ENCODE results near the gene NEBL. TPM values are rescaled to one million over a fixed set of nuclear protein-coding genes. Genes with fewer than 3 reads are reported as not detected.

Gene NEBL
- total RNA-seq, 2 experiments from 2014 or later, result 0.82 to 1.2 TPM

- no peaks in the 10 kb centered on the region for H3K36me3 Mint-ChIP-seq
- H3K9me3 Mint-ChIP-seq, result peaks cover 15% of the 10 kb centered on the region
- H3K27ac Mint-ChIP-seq, result no peak overlapping the region
- H3K4me1 Mint-ChIP-seq, result no peaks in the 10 kb centered on the region
- no peaks in the 10 kb centered on the region for H3K27me3 Mint-ChIP-seq
- no peak for DNase-seq
- no peak overlapping the region for H3K4me3 Mint-ChIP-seq
These were observed 151.3 kb downstream of the NEBL start for GRCh38 chr10:20745556-20746375.

GRCh38 chr10:20744821-20745220, 152.3 kb downstream of the NEBL start:
- no peak for DNase-seq
- H3K27me3 Mint-ChIP-seq, result no peaks in the 10 kb centered on the region
- peaks cover 8% of the 10 kb centered on the region for H3K9me3 Mint-ChIP-seq
- no peak overlapping the region for H3K27ac Mint-ChIP-seq
- no peaks in the 10 kb centered on the region for H3K36me3 Mint-ChIP-seq
- H3K4me3 Mint-ChIP-seq, result no peak overlapping the region
- no peaks in the 10 kb centered on the region for H3K4me1 Mint-ChIP-seq

- H3K9me3 Mint-ChIP-seq, result peaks cover 5% of the 10 kb centered on the region
- no peaks in the 10 kb centered on the region for H3K36me3 Mint-ChIP-seq
- no peak overlapping the region for H3K4me3 Mint-ChIP-seq
- no peaks in the 10 kb centered on the region for H3K27me3 Mint-ChIP-seq
- no peak for DNase-seq
- no peak overlapping the region for H3K27ac Mint-ChIP-seq
- H3K4me1 Mint-ChIP-seq, result no peaks in the 10 kb centered on the region
These were observed 153.2 kb downstream of the NEBL start for GRCh38 chr10:20743942-20744341.

GRCh38 chr10:20742737-20743541, 154.2 kb downstream of the NEBL start:
- Mint-ChIP-seq H3K27ac (no peak overlapping the region), H3K4me1 (no peaks in the 10 kb centered on the region), H3K27me3 (no peaks in the 10 kb centered on the region), H3K4me3 (no peak overlapping the region), H3K36me3 (no peaks in the 10 kb centered on the region), H3K9me3 (peaks cover 4% of the 10 kb centered on the region)
- DNase-seq, result no peak

- H3K27me3 Mint-ChIP-seq, result no peaks in the 10 kb centered on the region
These were observed 157.0 kb downstream of the NEBL start for GRCh38 chr10:20740120-20740519.

GRCh38 chr10:20737107-20737506, 160.0 kb downstream of the NEBL start:
- no peak for DNase-seq
- Mint-ChIP-seq H3K27ac (no peak overlapping the region), H3K4me1 (no peaks in the 10 kb centered on the region), H3K27me3 (no peaks in the 10 kb centered on the region), H3K36me3 (no peaks in the 10 kb centered on the region), H3K9me3 (peaks cover 4% of the 10 kb centered on the region), H3K4me3 (no peak overlapping the region)

More at GRCh38 chr10:20740120-20740519, 157.0 kb downstream of the NEBL start:
- DNase-seq, result no peak
- Mint-ChIP-seq H3K27ac (no peak overlapping the region), H3K9me3 (peaks cover 4% of the 10 kb centered on the region), H3K36me3 (no peaks in the 10 kb centered on the region), H3K4me3 (no peak overlapping the region), H3K4me1 (no peaks in the 10 kb centered on the region)

All from activated naive CD8-positive, alpha-beta T cell treated with anti-CD3 and anti-CD28 coated beads for 36 hours (primary cell).